WTC11 (cell line): ENCODE data around the gene TOX2. TPM values are rescaled to one million over a fixed set of nuclear protein-coding genes. Genes with fewer than 3 reads are reported as not detected.

ENCODE experiments used
- ATAC-seq: fragments of 200-7000 bp; cut with Tn5 transposase; 2 replicates; pipeline ENCODE4 v1.10.0; 2021; ENCODE audit warnings: mild to moderate bottlenecking, moderate library complexity
- CTCF ChIA-PET: fragments of 300-600 bp; sonication (Branson Sonifier 250); formaldehyde crosslinking; loops from one replicate; lab custom pipeline; 2021; ENCODE audit warnings: antibody characterized with exemption; lab: Charles Lee
- POLR2A ChIA-PET: fragments of 350-600 bp; sonication (Branson Sonifier 250); formaldehyde crosslinking; loops from one replicate; lab custom pipeline; 2021; ENCODE audit warnings: antibody characterized with exemption; lab: Charles Lee
- DNase-seq: peaks from one replicate; pipeline ENCODE4 v3.0.0; 2021; ENCODE audit warnings: low spot score
- H3K27ac Mint-ChIP-seq: 2 replicates; pipeline ENCODE4 v1.8.0; 2021; ENCODE audit warnings: mixed read lengths
- H3K27me3 Mint-ChIP-seq: 2 replicates; pipeline ENCODE4 v1.8.0; 2021; ENCODE audit warnings: low read depth, mild to moderate bottlenecking, moderate library complexity, mixed read lengths
- H3K36me3 Mint-ChIP-seq: 2 replicates; pipeline ENCODE4 v1.8.0; 2021; ENCODE audit warnings: mixed read lengths
- H3K4me1 Mint-ChIP-seq: 2 replicates; pipeline ENCODE4 v1.8.0; 2022; ENCODE audit warnings: mixed read lengths
- H3K4me3 Mint-ChIP-seq: 2 replicates; pipeline ENCODE4 v1.8.0; 2021; ENCODE audit warnings: mild to moderate bottlenecking, moderate library complexity, mixed read lengths
- H3K9me3 Mint-ChIP-seq: 2 replicates; pipeline ENCODE4 v1.8.0; 2021; ENCODE audit warnings: mixed read lengths
- CBFB ChIP-seq: sonication (generic); formaldehyde crosslinking; IDR thresholded peaks from 2 replicates; pipeline ENCODE4 v1.8.1; 2022; ENCODE audit warnings: mild to moderate bottlenecking, low read depth, missing genetic modification reagents
- CREM ChIP-seq: sonication (generic); formaldehyde crosslinking; IDR thresholded peaks from 2 replicates; pipeline ENCODE4 v1.8.1; 2022; ENCODE audit warnings: mild to moderate bottlenecking, missing genetic modification reagents, moderate library complexity
- CTCF ChIP-seq: fragments of 200-600 bp; IDR thresholded peaks from 2 replicates; pipeline ENCODE4 v1.8.0; 2022; ENCODE audit warnings: antibody characterized with exemption
- E2F4 ChIP-seq: sonication (generic); formaldehyde crosslinking; IDR thresholded peaks from 2 replicates; pipeline ENCODE4 v1.8.1; 2022; ENCODE audit warnings: low read depth, mild to moderate bottlenecking, moderate library complexity, missing genetic modification reagents, borderline replicate concordance
- E2F5 ChIP-seq: sonication (generic); formaldehyde crosslinking; IDR thresholded peaks from 2 replicates; pipeline ENCODE4 v1.8.1; 2022; ENCODE audit warnings: mild to moderate bottlenecking, moderate library complexity, missing genetic modification reagents
- EMX1 ChIP-seq: fragments of 250-450 bp; sonication (Bioruptor Pico); IDR thresholded peaks from 2 replicates; pipeline ENCODE4 v1.8.0; 2021; ENCODE audit warnings: mild to moderate bottlenecking
- ETV6 ChIP-seq: sonication (generic); formaldehyde crosslinking; IDR thresholded peaks from 2 replicates; pipeline ENCODE4 v1.8.1; 2022; ENCODE audit warnings: mild to moderate bottlenecking, missing genetic modification reagents
- FOXJ3 ChIP-seq: sonication (generic); formaldehyde crosslinking; IDR thresholded peaks from 2 replicates; pipeline ENCODE4 v1.9.0; 2021; ENCODE audit warnings: missing genetic modification reagents, mild to moderate bottlenecking, borderline replicate concordance
- GTF2I ChIP-seq: fragments of 250-450 bp; sonication (Bioruptor Pico); conservative IDR thresholded peaks from 2 replicates; pipeline ENCODE4 v1.4.0; 2021; ENCODE audit warnings: mild to moderate bottlenecking
- HMGXB4 ChIP-seq: sonication (generic); formaldehyde crosslinking; IDR thresholded peaks from 2 replicates; pipeline ENCODE4 v1.8.1; 2023; ENCODE audit warnings: mild to moderate bottlenecking, moderate library complexity, missing genetic modification reagents
- IRF1 ChIP-seq: sonication (generic); formaldehyde crosslinking; IDR thresholded peaks from 2 replicates; pipeline ENCODE4 v1.8.0; 2023; ENCODE audit warnings: missing genetic modification reagents
- MXD4 ChIP-seq: fragments of 250-450 bp; sonication (Bioruptor Pico); IDR thresholded peaks from 2 replicates; pipeline ENCODE4 v1.8.0; 2021; ENCODE audit warnings: mild to moderate bottlenecking, moderate library complexity, borderline replicate concordance
- MYBL2 ChIP-seq: sonication (generic); formaldehyde crosslinking; IDR thresholded peaks from 2 replicates; pipeline ENCODE4 v1.8.1; 2023; ENCODE audit warnings: mild to moderate bottlenecking, moderate library complexity, missing genetic modification reagents
- NFYB ChIP-seq: sonication (generic); formaldehyde crosslinking; conservative IDR thresholded peaks from 2 replicates; pipeline ENCODE4 v1.8.0; 2022; ENCODE audit warnings: low read depth, missing genetic modification reagents
- NR2C2 ChIP-seq: sonication (generic); formaldehyde crosslinking; IDR thresholded peaks from 2 replicates; pipeline ENCODE4 v1.8.0; 2022; ENCODE audit warnings: mild to moderate bottlenecking, missing genetic modification reagents
- SOX15 ChIP-seq: fragments of 250-450 bp; sonication (Bioruptor Pico); IDR thresholded peaks from 2 replicates; pipeline ENCODE4 v1.9.0; 2021; ENCODE audit warnings: mild to moderate bottlenecking
- total RNA-seq: library from RNA; stranded (reverse); gene quantifications from 3 replicates; pipeline ENCODE4 v1.2.3, GENCODE V29; 2021
- TF ChIP-seq, protein P1 (sequence below): sonication (generic); formaldehyde crosslinking; IDR thresholded peaks from 2 replicates; pipeline ENCODE4 v1.8.1; 2023; ENCODE audit warnings: mild to moderate bottlenecking, missing genetic modification reagents, moderate library complexity
- TF ChIP-seq, protein P2 (sequence below): sonication (generic); formaldehyde crosslinking; IDR thresholded peaks from 2 replicates; pipeline ENCODE4 v1.8.0; 2022; ENCODE audit warnings: mild to moderate bottlenecking, missing genetic modification reagents

TOX2 gene
- total RNA-seq, 1 experiment from 2014 or later = 3.4 TPM

DNA sequence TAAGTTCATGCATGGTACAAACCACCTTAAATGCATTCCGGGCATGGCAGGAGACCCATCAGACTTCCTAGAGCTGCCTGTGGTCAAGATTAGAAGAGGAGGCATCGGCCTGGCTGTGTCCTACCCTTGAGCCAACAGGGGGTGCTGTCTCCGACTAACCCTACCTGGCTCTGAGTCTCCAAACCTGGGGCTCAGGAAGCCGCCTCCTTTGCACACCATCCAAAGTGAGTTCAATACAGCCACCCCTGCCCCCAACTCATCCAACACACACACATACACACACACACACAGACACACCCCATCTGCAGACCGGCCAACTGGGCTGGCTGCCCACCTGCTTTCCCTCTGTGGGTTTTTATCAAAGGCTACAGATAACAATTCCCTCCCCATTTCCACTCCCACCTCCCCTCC, 195.3 kb downstream of the TOX2 start:
- Mint-ChIP-seq H3K36me3 (peaks cover 21% of the 10 kb centered on the region), H3K9me3 (peaks cover 35% of the 10 kb centered on the region), H3K4me3 (no peak overlapping the region), H3K4me1 (0 out of 2 replicates have a peak, but pooled peaks cover 2% of the 10 kb centered on the region), H3K27me3 (peaks cover 11% of the 10 kb centered on the region), H3K27ac (no peak overlapping the region)
- peak; percentile 92 for ATAC-seq
- ChIA-PET POLR2A (no interaction called here), CTCF (interaction anchor here (0.5 to 4.0 kb wide), 15 partner anchors 10 to 473 kb away, joined by 3 to 40 read pairs (median 3); partner anchors contain the start of gene JPH2)
- DNase-seq = peak; percentile 59
- no peak for TF ChIP-seq FOXJ3 (CRISPR knock-in tag)
- peak; percentile 40 for TF ChIP-seq CTCF

GRCh38 chr20:44110816-44111568, 196.3 kb downstream of the TOX2 start:
- Mint-ChIP-seq H3K27me3 (peaks cover 8% of the 10 kb centered on the region; the same call in 1 of the 2 replicates), H3K4me3 (no peak overlapping the region), H3K9me3 (peaks cover 35% of the 10 kb centered on the region), H3K36me3 (peaks cover 21% of the 10 kb centered on the region), H3K4me1 (0 out of 2 replicates have a peak, but pooled peaks cover 2% of the 10 kb centered on the region), H3K27ac (no peak overlapping the region)
- ATAC-seq (no peak), DNase-seq (no peak)
- POLR2A ChIA-PET = interaction anchor here (0.6 kb wide), 1 partner anchor 159 kb away, joined by 14 read pairs; no protein-coding TSS in a partner anchor
- CTCF ChIA-PET = interaction anchor here (1.0 to 4.0 kb wide), 3 partner anchors 9 to 128 kb away, joined by 3 to 40 read pairs (median 3); partner anchors contain the start of gene JPH2
- TF ChIP-seq NFYB (CRISPR knock-in tag) (no peak), ETV6 (CRISPR knock-in tag) (no peak), E2F4 (CRISPR knock-in tag) (no peak), CTCF (no peak), HMGXB4 (CRISPR knock-in tag) (no peak), EMX1 (CRISPR knock-in tag) (no peak), MYBL2 (CRISPR knock-in tag) (no peak), FOXJ3 (CRISPR knock-in tag) (no peak), GTF2I (CRISPR knock-in tag) (no peak), E2F5 (CRISPR knock-in tag) (no peak), SOX15 (CRISPR knock-in tag) (no peak), MXD4 (CRISPR knock-in tag) (no peak), CREM (CRISPR knock-in tag) (no peak), CBFB (CRISPR knock-in tag) (no peak), NR2C2 (CRISPR knock-in tag) (no peak), IRF1 (CRISPR knock-in tag) (no peak)
- TF ChIP-seq, protein P1, sequence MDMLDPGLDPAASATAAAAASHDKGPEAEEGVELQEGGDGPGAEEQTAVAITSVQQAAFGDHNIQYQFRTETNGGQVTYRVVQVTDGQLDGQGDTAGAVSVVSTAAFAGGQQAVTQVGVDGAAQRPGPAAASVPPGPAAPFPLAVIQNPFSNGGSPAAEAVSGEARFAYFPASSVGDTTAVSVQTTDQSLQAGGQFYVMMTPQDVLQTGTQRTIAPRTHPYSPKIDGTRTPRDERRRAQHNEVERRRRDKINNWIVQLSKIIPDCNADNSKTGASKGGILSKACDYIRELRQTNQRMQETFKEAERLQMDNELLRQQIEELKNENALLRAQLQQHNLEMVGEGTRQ (CRISPR knock-in tag) = no peak
- TF ChIP-seq, protein P2, sequence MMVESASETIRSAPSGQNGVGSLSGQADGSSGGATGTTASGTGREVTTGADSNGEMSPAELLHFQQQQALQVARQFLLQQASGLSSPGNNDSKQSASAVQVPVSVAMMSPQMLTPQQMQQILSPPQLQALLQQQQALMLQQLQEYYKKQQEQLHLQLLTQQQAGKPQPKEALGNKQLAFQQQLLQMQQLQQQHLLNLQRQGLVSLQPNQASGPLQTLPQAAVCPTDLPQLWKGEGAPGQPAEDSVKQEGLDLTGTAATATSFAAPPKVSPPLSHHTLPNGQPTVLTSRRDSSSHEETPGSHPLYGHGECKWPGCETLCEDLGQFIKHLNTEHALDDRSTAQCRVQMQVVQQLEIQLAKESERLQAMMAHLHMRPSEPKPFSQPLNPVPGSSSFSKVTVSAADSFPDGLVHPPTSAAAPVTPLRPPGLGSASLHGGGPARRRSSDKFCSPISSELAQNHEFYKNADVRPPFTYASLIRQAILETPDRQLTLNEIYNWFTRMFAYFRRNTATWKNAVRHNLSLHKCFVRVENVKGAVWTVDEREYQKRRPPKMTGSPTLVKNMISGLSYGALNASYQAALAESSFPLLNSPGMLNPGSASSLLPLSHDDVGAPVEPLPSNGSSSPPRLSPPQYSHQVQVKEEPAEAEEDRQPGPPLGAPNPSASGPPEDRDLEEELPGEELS (CRISPR knock-in tag) = no peak
